Fibroblast of skin of right biceps (primary cell): ENCODE data around the gene FUT6.
"Not testable (repeated sequence)": the region's sequence is repeated elsewhere in the genome, so short reads cannot be mapped to it uniquely, and the experiment has no call there.

Experiments
- DNase-seq: peaks from one replicate; pipeline ENCODE4 v3.0.0-alpha.2; 2013

The FUT6 gene

GRCh38 chr19:5784581-5785147 is 54.8 kb downstream of the FUT6 start, which contains the start of gene PRR22:
Gene PRR22, minus strand, starts transcription at chr19:5784746. Its CDS starts 86 bp downstream, at chr19:5784660.
- no peak for DNase-seq

GRCh38 chr19:5782945-5783919 is 56.3 kb downstream of the FUT6 start:
- no peak for DNase-seq

- DNase-seq: no peak
These were observed 57.2 kb downstream of the FUT6 start for GRCh38 chr19:5782322-5782721.

- not testable (repeated sequence) for DNase-seq
These were observed 58.6 kb downstream of the FUT6 start for GRCh38 chr19:5780916-5781315.
